Uterus (tissue), 4 donors: Measurements from ENCODE around the gene TRMT10A. TPM values are rescaled to one million over a fixed set of nuclear protein-coding genes. Genes with fewer than 3 reads are reported as not detected.

Source experiments
- DNase-seq, 2 donors: peaks; one replicate each; pipeline ENCODE4 v3.0.0-alpha.2; 2019 to 2020
- H3K27ac ChIP-seq, 2 donors: fragments of 200-600 bp; sonication (generic); 1 replicate in 1 of 2; 2 replicates in 1 of 2; pipeline ENCODE4 v1.5.1; 2016 to 2018
- H3K27me3 ChIP-seq, 2 donors: fragments of 200-600 bp; sonication (generic); one replicate each; pipeline ENCODE4 v1.5.1; 2018 to 2019; ENCODE audit warnings: control low read depth in 1 of 2
- H3K36me3 ChIP-seq, 2 donors: fragments of 200-600 bp; sonication (generic); one replicate each; pipeline ENCODE4 v1.5.1; 2019; ENCODE audit warnings: control low read depth in 1 of 2
- H3K4me1 ChIP-seq, 2 donors: fragments of 200-600 bp; sonication (generic); one replicate each; pipeline ENCODE4 v1.5.1; 2018 to 2019; ENCODE audit warnings: control low read depth in 1 of 2
- H3K4me3 ChIP-seq, 2 donors: fragments of 200-600 bp; sonication (generic); 1 replicate in 1 of 2; 2 replicates in 1 of 2; pipeline ENCODE4 v1.5.1; 2018 to 2019; ENCODE audit warnings: mild to moderate bottlenecking in 1 of 2
- H3K9me3 ChIP-seq, 2 donors: fragments of 200-600 bp; sonication (generic); one replicate each; pipeline ENCODE4 v1.5.1; 2019; ENCODE audit warnings: control low read depth in 1 of 2
- CTCF ChIP-seq, 4 experiments: fragments of 200-600 bp in 2 of 4; fragments of 450-650 bp in 2 of 4; sonication (generic) in 2 of 4; IDR thresholded peaks; one replicate each; pipeline ENCODE4 v1.5.1; 2016 to 2019; ENCODE audit warnings: antibody characterized with exemption in 4 of 4, mild to moderate bottlenecking in 2 of 4, moderate library complexity in 1 of 4
- POLR2A ChIP-seq, 2 donors: fragments of 450-650 bp; IDR thresholded peaks; one replicate each; pipeline ENCODE4 v1.6.1; 2016; ENCODE audit warnings: antibody characterized with exemption in 2 of 2, mild to moderate bottlenecking in 1 of 2, moderate library complexity in 1 of 2
- intact Hi-C: fragments of 100-400 bp; cut with DNase I; formaldehyde crosslinking; loops from one replicate; pipeline ENCODE4 v1.15.1; 2023; ENCODE audit warnings: low total_unique reads
- total RNA-seq, 4 donors: library from RNA; depleted of rRNA in 3 of 4; stranded (reverse); fragments of >200 nt in 3 of 4; gene quantifications; one replicate each; pipeline versions ENCODE4 v1.1.0 to v1.2.4, GENCODE V29; 2014 to 2023
- donor health status: DM: yes; HTN: yes; CAD: no.

TRMT10A gene
- 10 to 100 TPM in 1 of 4 donors, 1 to 10 TPM in 1, under 1 TPM in 2; under 0.01 to 11.9 (median 2.1) TPM for total RNA-seq

GRCh38 chr4:99563310-99564186 lies at the start of gene TRMT10A:
TRMT10A (minus strand) TSS chr4:99564039; CDS start chr4:99559338, 4,701 bp downstream.
- intact Hi-C loops = no loop called here
- peak within 1 kb of the TSS; percentile 94 to 98 for H3K27ac ChIP-seq

GRCh38 chr4:99612704-99613103 lies 48.9 kb upstream of the TRMT10A start:
- intact Hi-C loops = no loop called here
- TF ChIP-seq CTCF (IDR thresholded peaks at IDR 0.05) (no peak), POLR2A (IDR thresholded peaks at IDR 0.05) (no peak)
- DNase-seq = no peak
- H3K27ac ChIP-seq = no peak overlapping the region
- no peaks in the 10 kb centered on the region for H3K36me3 ChIP-seq
- no peak overlapping the region for H3K4me3 ChIP-seq
- H3K9me3 ChIP-seq = no peaks in the 10 kb centered on the region
- no peaks in the 10 kb centered on the region for H3K27me3 ChIP-seq
- no peaks in the 10 kb centered on the region for H3K4me1 ChIP-seq

More at GRCh38 chr4:99563310-99564186, at the start of gene TRMT10A:
- DNase-seq = peak; percentile 96 to 98
- peak within 1 kb of the TSS; percentile 76 to 77 for H3K4me3 ChIP-seq
- H3K4me1 ChIP-seq = no peaks in the 10 kb centered on the region
- no peaks in the 10 kb centered on the region for H3K9me3 ChIP-seq
- no peaks in the 10 kb centered on the region for H3K36me3 ChIP-seq
- H3K27me3 ChIP-seq = no peaks in the 10 kb centered on the region
- TF ChIP-seq POLR2A (IDR thresholded peaks at IDR 0.05) (peak; percentile 47 to 61), CTCF (IDR thresholded peaks at IDR 0.05) (peak in 1 of 4 experiments; percentile 19)

GRCh38 chr4:99612281-99612680 lies 48.4 kb upstream of the TRMT10A start:
- H3K36me3 ChIP-seq = no peaks in the 10 kb centered on the region
- H3K4me3 ChIP-seq = no peak overlapping the region
- H3K4me1 ChIP-seq = no peaks in the 10 kb centered on the region
- H3K27me3 ChIP-seq = no peaks in the 10 kb centered on the region
- TF ChIP-seq POLR2A (IDR thresholded peaks at IDR 0.05) (no peak), CTCF (IDR thresholded peaks at IDR 0.05) (no peak)
- H3K9me3 ChIP-seq = no peaks in the 10 kb centered on the region
- no peak for DNase-seq
- no peak overlapping the region for H3K27ac ChIP-seq
- intact Hi-C loops = no loop called here

GRCh38 chr4:99610605-99611175 lies 46.9 kb upstream of the TRMT10A start:
- no peaks in the 10 kb centered on the region for H3K36me3 ChIP-seq
- no peak overlapping the region for H3K4me3 ChIP-seq
- no peaks in the 10 kb centered on the region for H3K27me3 ChIP-seq
- DNase-seq = no peak
- intact Hi-C loops = no loop called here
- TF ChIP-seq CTCF (IDR thresholded peaks at IDR 0.05) (no peak), POLR2A (IDR thresholded peaks at IDR 0.05) (no peak)
- H3K27ac ChIP-seq = no peak overlapping the region
- no peaks in the 10 kb centered on the region for H3K4me1 ChIP-seq
- H3K9me3 ChIP-seq = no peaks in the 10 kb centered on the region

- TF ChIP-seq CTCF (IDR thresholded peaks at IDR 0.05) = no peak
- no peak for TF ChIP-seq POLR2A (IDR thresholded peaks at IDR 0.05)
- intact Hi-C loops = no loop called here
Measured at GRCh38 chr4:99608417-99608816, 44.6 kb upstream of the TRMT10A start.

More at GRCh38 chr4:99608417-99608816, 44.6 kb upstream of the TRMT10A start:
- Histone ChIP-seq H3K36me3 (no peaks in the 10 kb centered on the region), H3K4me3 (no peak overlapping the region), H3K4me1 (no peaks in the 10 kb centered on the region), H3K27me3 (no peaks in the 10 kb centered on the region), H3K9me3 (no peaks in the 10 kb centered on the region), H3K27ac (no peak overlapping the region)
- DNase-seq = no peak
